Mesodermal cell (in vitro differentiated cells): ENCODE results near the gene MYOZ2.

Experiments used
- H3K27ac ChIP-seq: 2 replicates; pipeline ENCODE4 v1.7.0; 2013; ENCODE audit warnings: mild to moderate bottlenecking, low read depth, low read length, moderate library complexity; ENCODE audit not compliant: severe bottlenecking
- H3K36me3 ChIP-seq: 2 replicates; pipeline ENCODE4 v1.7.1; 2013; ENCODE audit warnings: mild to moderate bottlenecking, low read length, moderate library complexity; ENCODE audit not compliant: control insufficient read depth, insufficient read depth
- H3K4me1 ChIP-seq: one replicate; pipeline ENCODE4 v1.7.1; 2013; ENCODE audit warnings: mild to moderate bottlenecking, low read length; ENCODE audit not compliant: insufficient read depth, control insufficient read depth, poor library complexity, severe bottlenecking
- H3K4me3 ChIP-seq: 2 replicates; pipeline ENCODE4 v1.7.0; 2013; ENCODE audit warnings: low read length, control low read depth, mild to moderate bottlenecking; ENCODE audit not compliant: insufficient read depth, poor library complexity, severe bottlenecking; ENCODE audit errors: extremely low read depth
- H3K9me3 ChIP-seq: 2 replicates; pipeline ENCODE4 v1.7.1; 2013; ENCODE audit warnings: mild to moderate bottlenecking, low read length, moderate library complexity; ENCODE audit not compliant: control insufficient read depth
- WGBS, 2 experiments: methylation state at CpG; one replicate each; pipeline ENCODE4 v1.1.5; 2013; ENCODE audit warnings: missing lambda C conversion rate in 2 of 2; ENCODE audit not compliant: insufficient coverage in 2 of 2; 5-methylcytosine and 5-hydroxymethylcytosine counted together

The MYOZ2 gene

GRCh38 chr4:119190354-119190753 is 54.7 kb downstream of the MYOZ2 start:
- WGBS, 2 experiments = 100% methylated on average over 2 of the region's 2 CpGs; no CpG with 5 or more reads in 1 of the 2 experiments
- no peaks in the 10 kb centered on the region for H3K36me3 ChIP-seq
- no peaks in the 10 kb centered on the region for H3K9me3 ChIP-seq
- H3K4me1 ChIP-seq = no peaks in the 10 kb centered on the region
- H3K4me3 ChIP-seq = no peak overlapping the region
- H3K27ac ChIP-seq = no peak overlapping the region

DNA sequence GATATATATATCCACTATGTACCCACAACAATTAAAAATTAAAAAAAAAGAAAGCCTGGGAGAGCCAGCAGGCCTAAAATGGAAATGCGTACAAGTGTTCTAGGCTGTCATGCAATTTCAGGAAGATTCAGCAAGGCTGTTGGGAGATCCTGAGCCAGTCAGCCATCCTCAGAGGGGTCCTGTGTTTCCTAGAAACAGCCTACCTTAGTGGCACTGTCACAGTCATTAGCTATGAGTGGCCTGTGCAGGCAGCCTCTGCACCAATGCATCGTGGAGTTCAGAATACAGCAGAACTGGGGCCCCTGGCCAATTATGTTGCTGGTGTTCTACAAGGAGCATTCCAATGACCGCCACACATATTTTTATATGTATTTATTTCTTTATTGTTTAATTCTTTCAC is 55.9 kb downstream of the MYOZ2 start:
- Histone ChIP-seq H3K4me1 (no peaks in the 10 kb centered on the region), H3K4me3 (no peak overlapping the region), H3K36me3 (no peaks in the 10 kb centered on the region), H3K9me3 (no peaks in the 10 kb centered on the region), H3K27ac (no peak overlapping the region)
- 100% methylated on average over 1 of the region's 3 CpGs for WGBS, 2 experiments

DNA sequence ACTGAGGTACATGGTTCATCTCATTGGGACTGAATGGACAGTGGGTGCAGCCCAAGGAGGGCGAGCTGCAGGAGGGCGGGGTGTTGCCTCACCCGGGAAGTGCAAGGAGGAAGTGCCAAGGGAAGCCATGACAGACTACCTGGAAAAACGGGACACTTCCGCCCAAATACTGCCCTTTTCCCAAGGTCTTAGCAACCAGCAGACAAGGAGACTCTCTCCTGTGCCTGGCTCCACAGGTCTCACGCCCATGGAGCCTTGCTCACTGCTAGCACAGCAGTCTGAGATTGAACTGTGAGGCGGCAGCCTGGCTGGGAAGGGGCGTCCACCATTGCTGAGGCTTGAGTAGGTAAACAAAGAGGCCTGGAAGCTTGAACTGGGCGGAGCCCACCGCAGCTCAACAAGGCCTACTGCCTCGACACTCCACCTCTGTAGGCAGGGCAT is 62.2 kb downstream of the MYOZ2 start:
- H3K4me1 ChIP-seq = no peaks in the 10 kb centered on the region
- WGBS, 2 experiments = 94 to 96% methylated on average over 11 of the region's 11 CpGs
- H3K4me3 ChIP-seq = no peak overlapping the region
- no peak overlapping the region for H3K27ac ChIP-seq
- H3K36me3 ChIP-seq = no peaks in the 10 kb centered on the region
- H3K9me3 ChIP-seq = no peaks in the 10 kb centered on the region

- peaks cover 25% of the 10 kb centered on the region for H3K4me1 ChIP-seq
- H3K27ac ChIP-seq = no peak overlapping the region
- 100% methylated on average over 2 of the region's 4 CpGs; no CpG with 5 or more reads in 1 of the 2 experiments for WGBS, 2 experiments
- no peak overlapping the region for H3K4me3 ChIP-seq
- no peaks in the 10 kb centered on the region for H3K36me3 ChIP-seq
- no peaks in the 10 kb centered on the region for H3K9me3 ChIP-seq
Observed at GRCh38 chr4:119204916-119205315, 69.3 kb downstream of the MYOZ2 start.

DNA sequence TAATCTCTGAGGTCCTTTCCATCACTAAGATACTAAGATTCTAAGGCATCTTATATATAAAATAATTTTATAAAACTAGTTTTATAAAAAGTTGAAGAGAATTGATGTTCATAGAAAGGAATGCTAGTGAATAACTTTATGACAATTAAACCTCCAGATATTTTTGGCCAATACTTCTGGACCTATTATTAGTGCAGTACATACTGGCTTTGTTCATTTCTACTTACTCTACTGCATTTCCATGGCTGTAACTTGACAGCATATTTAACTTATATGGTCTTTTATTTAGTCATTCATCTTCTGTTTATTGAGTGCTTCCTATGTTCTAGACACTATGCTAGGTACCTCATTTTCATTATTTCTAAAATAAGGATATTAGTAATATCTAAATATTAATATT is 70.1 kb downstream of the MYOZ2 start:
- Histone ChIP-seq H3K27ac (no peak overlapping the region), H3K4me1 (peaks cover 28% of the 10 kb centered on the region), H3K4me3 (no peak overlapping the region), H3K9me3 (no peaks in the 10 kb centered on the region), H3K36me3 (no peaks in the 10 kb centered on the region)

DNA sequence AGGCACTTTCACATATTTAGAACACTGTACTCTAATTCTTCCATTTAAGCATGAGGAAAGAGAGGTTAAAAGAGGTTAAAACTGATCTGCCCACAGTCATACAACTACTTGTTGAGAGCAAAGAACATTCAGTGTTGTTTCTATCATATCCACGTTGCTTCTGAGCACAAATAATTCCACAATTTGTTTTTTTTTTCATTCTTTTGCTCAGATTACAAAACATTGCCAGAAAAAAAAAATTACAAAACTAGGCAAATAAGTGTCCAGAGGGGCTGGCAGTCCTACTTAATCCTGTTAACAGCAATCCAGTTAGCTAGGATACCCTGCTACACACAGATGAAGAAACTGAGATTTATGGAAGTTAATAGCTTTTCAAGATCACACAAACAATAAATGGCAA is 70.5 kb downstream of the MYOZ2 start:
- Histone ChIP-seq H3K27ac (no peak overlapping the region), H3K36me3 (no peaks in the 10 kb centered on the region), H3K9me3 (no peaks in the 10 kb centered on the region), H3K4me1 (peaks cover 33% of the 10 kb centered on the region), H3K4me3 (no peak overlapping the region)
- 89 to 91% methylated on average over 1 of the region's 1 CpG for WGBS, 2 experiments

- Histone ChIP-seq H3K4me1 (peaks cover 34% of the 10 kb centered on the region), H3K9me3 (no peaks in the 10 kb centered on the region), H3K36me3 (no peaks in the 10 kb centered on the region), H3K27ac (no peak overlapping the region), H3K4me3 (no peak overlapping the region)
- 38% methylated on average over 1 of the region's 1 CpG; no CpG with 5 or more reads in 1 of the 2 experiments for WGBS, 2 experiments
Observed at GRCh38 chr4:119207051-119207450, 71.4 kb downstream of the MYOZ2 start.

- no peaks in the 10 kb centered on the region for H3K36me3 ChIP-seq
- no peak overlapping the region for H3K4me3 ChIP-seq
- H3K27ac ChIP-seq = peak overlapping the region; percentile 95
- H3K9me3 ChIP-seq = no peaks in the 10 kb centered on the region
- peaks cover 34% of the 10 kb centered on the region for H3K4me1 ChIP-seq
Observed at GRCh38 chr4:119209077-119209476, 73.4 kb downstream of the MYOZ2 start.

DNA sequence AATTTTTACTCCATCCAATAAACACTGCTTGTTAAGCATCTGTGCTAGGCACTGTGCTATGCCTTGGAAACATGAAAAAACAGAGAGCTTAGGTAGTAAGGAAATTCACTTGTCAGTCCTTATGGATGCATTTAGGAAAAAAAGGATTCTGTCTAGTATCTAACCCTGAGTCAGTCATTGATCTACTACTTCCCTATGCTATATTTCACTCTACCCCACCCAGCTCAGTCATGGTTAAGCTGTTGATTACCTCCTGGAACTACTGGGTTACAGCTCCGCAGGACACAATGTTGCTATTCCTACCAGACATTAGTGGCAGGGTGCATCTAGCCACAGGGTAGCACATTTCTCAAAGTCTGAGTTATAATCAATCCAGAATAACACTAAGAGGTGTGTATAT is 74.0 kb downstream of the MYOZ2 start:
- Histone ChIP-seq H3K27ac (peak overlapping the region; percentile 95), H3K4me3 (no peak overlapping the region), H3K36me3 (no peaks in the 10 kb centered on the region), H3K4me1 (peaks cover 34% of the 10 kb centered on the region), H3K9me3 (no peaks in the 10 kb centered on the region)
- WGBS, 2 experiments = 100% methylated on average over 1 of the region's 1 CpG; no CpG with 5 or more reads in 1 of the 2 experiments

DNA sequence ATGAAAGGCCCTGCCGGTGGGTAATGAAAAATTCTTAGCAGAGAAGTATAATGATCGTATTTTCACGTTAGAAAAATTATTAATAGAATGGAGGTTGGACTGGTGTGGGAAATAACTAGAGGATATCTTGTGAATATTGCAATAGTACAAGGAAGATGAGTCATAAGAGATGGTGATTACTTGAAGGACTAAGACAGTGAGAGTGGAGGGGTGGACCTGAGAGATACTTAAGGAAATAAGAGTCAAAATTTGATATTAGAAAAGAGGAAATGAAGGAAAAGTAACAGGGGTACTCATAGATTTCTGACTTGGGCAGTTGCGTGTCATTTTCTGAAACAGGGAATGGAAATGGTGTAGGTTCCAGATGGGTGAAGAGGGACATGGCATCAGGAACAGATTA is 75.1 kb downstream of the MYOZ2 start:
- Histone ChIP-seq H3K36me3 (no peaks in the 10 kb centered on the region), H3K4me3 (peak overlapping the region; percentile 83), H3K4me1 (peaks cover 34% of the 10 kb centered on the region), H3K9me3 (no peaks in the 10 kb centered on the region), H3K27ac (no peak overlapping the region)
- 95% methylated on average over 4 of the region's 4 CpGs for WGBS, 2 experiments

DNA sequence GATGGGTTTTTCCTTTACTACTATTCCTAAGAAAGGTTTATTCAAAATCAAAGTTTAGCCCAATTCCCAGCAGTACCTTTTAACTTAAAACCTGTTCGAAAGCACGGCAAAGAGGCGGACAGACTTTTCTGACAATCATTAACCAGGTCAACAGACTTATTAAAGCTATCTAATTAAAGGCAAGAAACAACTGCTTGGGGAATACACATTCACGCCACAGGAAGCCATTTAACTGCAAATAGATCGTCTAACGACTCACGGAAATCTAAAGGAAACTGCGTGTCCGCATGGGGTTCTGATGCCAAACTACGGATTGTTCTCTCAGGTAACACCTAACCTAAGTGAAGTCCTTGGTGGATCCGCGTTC is 76.2 kb downstream of the MYOZ2 start:
- H3K27ac ChIP-seq = peak overlapping the region; percentile 84
- no peaks in the 10 kb centered on the region for H3K9me3 ChIP-seq
- 0 to 4% methylated on average over 7 to 12 of the region's 12 CpGs for WGBS, 2 experiments
- H3K36me3 ChIP-seq = no peaks in the 10 kb centered on the region
- peaks cover 24% of the 10 kb centered on the region for H3K4me1 ChIP-seq
- peak overlapping the region; percentile 83 for H3K4me3 ChIP-seq
